ENCODE measurements around the gene TNNT1. TPM values are rescaled to one million over a fixed set of nuclear protein-coding genes. Genes with fewer than 3 reads are reported as not detected.
A peak's percentile ranks its signal among the peaks of the same experiment; 100 is the strongest.

Gene TNNT1
- polyA plus RNA-seq, 1 of the 3 experiments (the other 2 are of a cell fraction), result 39.5 TPM

GRCh38 chr19:55101261-55101660, 47.7 kb downstream of the TNNT1 start:
- H3K27me3 ChIP-seq (ENCODE audit: insufficient read depth), result no peaks in the 10 kb centered on the region
- no peak overlapping the region for H3K4me2 ChIP-seq
- DNase-seq, result no peak
- ChIA-PET POLR2A (no interaction called here), CTCF (interaction anchor here (2.9 kb wide), 1 partner anchor 13 kb away, joined by 14 read pairs; no protein-coding TSS in a partner anchor)
- H3K4me3 ChIP-seq (ENCODE audit: low read depth in 2 of 2, low read length in 1 of 2), result no peak overlapping the region
- WGBS (ENCODE audit: low lambda C conversion rate), result 84% methylated on average over 10 of the region's 10 CpGs
- H3K27ac ChIP-seq (ENCODE audit: low read depth in 2 of 2, low read length in 1 of 2), result no peak overlapping the region; a peak in 1 of 4 replicates
- H3K9me2 ChIP-seq, result no peaks in the 10 kb centered on the region
- no peaks in the 10 kb centered on the region for H3F3A ChIP-seq (replicated peaks; ENCODE audit: insufficient read depth)
- H3K79me2 ChIP-seq (ENCODE audit: insufficient read depth), result peaks cover 29% of the 10 kb centered on the region
- no peaks in the 10 kb centered on the region for H3K4me1 ChIP-seq (ENCODE audit: control insufficient read depth in 1 of 2, insufficient read depth in 2 of 2, low read depth in 1 of 2, low read length in 1 of 2)
- 0 out of 2 replicates have a peak, but pooled peaks cover 6% of the 10 kb centered on the region for H4K20me1 ChIP-seq (ENCODE audit: insufficient read depth)
- H2AFZ ChIP-seq (ENCODE audit: low read depth), result no peak overlapping the region
- no peak overlapping the region for H3K9ac ChIP-seq
- TF ChIP-seq TAF1 (IDR thresholded peaks at IDR 0.05; ENCODE audit: borderline replicate concordance, low read depth, low read length) (no peak), CHD2 (IDR thresholded peaks at IDR 0.05; ENCODE audit: low read length, partially characterized antibody) (no peak), SIN3A (IDR thresholded peaks at IDR 0.05; ENCODE audit: borderline replicate concordance, low read depth, low read length) (no peak), RAD21 (IDR thresholded peaks at IDR 0.05; ENCODE audit: low read length) (no peak), MAX (IDR thresholded peaks at IDR 0.05; ENCODE audit: low read depth) (no peak), JUND (IDR thresholded peaks at IDR 0.05) (no peak)
- peaks cover 23 to 30% of the 10 kb centered on the region in 2 experiments for H3K36me3 ChIP-seq (replicated peaks in 1 of 2; ENCODE audit: control insufficient read depth in 1 of 2, insufficient read depth in 2 of 2, low read length in 1 of 2)
- H3K9me3 ChIP-seq, result no peaks in the 10 kb centered on the region

- 87% methylated on average over 23 of the region's 27 CpGs for WGBS (ENCODE audit: low lambda C conversion rate)
- Histone ChIP-seq H2AFZ (ENCODE audit: low read depth) (no peak overlapping the region), H3K4me3 (ENCODE audit: low read depth in 2 of 2, low read length in 1 of 2) (no peak overlapping the region), H3K9me3 (no peaks in the 10 kb centered on the region), H3K36me3 (replicated peaks in 1 of 2; ENCODE audit: control insufficient read depth in 1 of 2, insufficient read depth in 2 of 2, low read length in 1 of 2) (peaks cover 18 to 37% of the 10 kb centered on the region in 2 experiments), H4K20me1 (ENCODE audit: insufficient read depth) (0 out of 2 replicates have a peak, but pooled peaks cover 4% of the 10 kb centered on the region), H3K4me2 (no peak overlapping the region), H3K9me2 (no peaks in the 10 kb centered on the region), H3K9ac (no peak overlapping the region), H3K27ac (ENCODE audit: low read depth in 2 of 2, low read length in 1 of 2) (no peak overlapping the region), H3K27me3 (ENCODE audit: insufficient read depth) (no peaks in the 10 kb centered on the region), H3K79me2 (ENCODE audit: insufficient read depth) (peaks cover 19% of the 10 kb centered on the region), H3K4me1 (ENCODE audit: control insufficient read depth in 1 of 2, insufficient read depth in 2 of 2, low read depth in 1 of 2, low read length in 1 of 2) (no peaks in the 10 kb centered on the region), H3F3A (replicated peaks; ENCODE audit: insufficient read depth) (no peaks in the 10 kb centered on the region)
- ChIA-PET CTCF (interaction anchor here (1.1 to 2.9 kb wide), 3 partner anchors 11 to 353 kb away, joined by 3 to 14 read pairs (median 5); no protein-coding TSS in a partner anchor), POLR2A (no interaction called here)
- no peak for TF ChIP-seq ZBTB33 (IDR thresholded peaks at IDR 0.05; ENCODE audit: borderline replicate concordance, low read depth)
- TF ChIP-seq CTCF (IDR thresholded peaks at IDR 0.05), result peak; percentile 32
- TF ChIP-seq YY1 (IDR thresholded peaks at IDR 0.05; ENCODE audit: low read depth), result no peak
- no peak for TF ChIP-seq RCOR1 (IDR thresholded peaks at IDR 0.05; ENCODE audit: low read length)
- no peak for TF ChIP-seq FOXJ3 (CRISPR knock-in tag; IDR thresholded peaks at IDR 0.05)
- TF ChIP-seq JUND (IDR thresholded peaks at IDR 0.05), result no peak
- TF ChIP-seq REST (IDR thresholded peaks at IDR 0.05; ENCODE audit: low read depth, low read length), result no peak
- TF ChIP-seq RAD21 (IDR thresholded peaks at IDR 0.05; ENCODE audit: low read length), result peak; percentile 28; the same call in 1 of the 2 replicates
- no peak for TF ChIP-seq MEF2A (IDR thresholded peaks at IDR 0.05; ENCODE audit: borderline replicate concordance, low read depth)
- no peak for TF ChIP-seq USF2 (IDR thresholded peaks at IDR 0.05; ENCODE audit: borderline replicate concordance, low read depth, low read length)
- no peak for TF ChIP-seq POLR2AphosphoS5 (IDR thresholded peaks at IDR 0.05; ENCODE audit: low read depth, low read length)
- no peak for TF ChIP-seq GATA2 (CRISPR knock-in tag; IDR thresholded peaks at IDR 0.05)
- DNase-seq, result no peak
Observed at GRCh38 chr19:55099557-55100506, 49.2 kb downstream of the TNNT1 start.
